GM19240 (cell line): ENCODE data around the gene DRAM2.
"Not testable (repeated sequence)": the region's sequence is repeated elsewhere in the genome, so short reads cannot be mapped to it uniquely, and the experiment has no call there.

Experiments used
- DNase-seq: peaks from one replicate; pipeline ENCODE4 v3.0.0; 2011; ENCODE audit warnings: low spot score; ENCODE audit not compliant: insufficient read length

DRAM2 gene

DNA sequence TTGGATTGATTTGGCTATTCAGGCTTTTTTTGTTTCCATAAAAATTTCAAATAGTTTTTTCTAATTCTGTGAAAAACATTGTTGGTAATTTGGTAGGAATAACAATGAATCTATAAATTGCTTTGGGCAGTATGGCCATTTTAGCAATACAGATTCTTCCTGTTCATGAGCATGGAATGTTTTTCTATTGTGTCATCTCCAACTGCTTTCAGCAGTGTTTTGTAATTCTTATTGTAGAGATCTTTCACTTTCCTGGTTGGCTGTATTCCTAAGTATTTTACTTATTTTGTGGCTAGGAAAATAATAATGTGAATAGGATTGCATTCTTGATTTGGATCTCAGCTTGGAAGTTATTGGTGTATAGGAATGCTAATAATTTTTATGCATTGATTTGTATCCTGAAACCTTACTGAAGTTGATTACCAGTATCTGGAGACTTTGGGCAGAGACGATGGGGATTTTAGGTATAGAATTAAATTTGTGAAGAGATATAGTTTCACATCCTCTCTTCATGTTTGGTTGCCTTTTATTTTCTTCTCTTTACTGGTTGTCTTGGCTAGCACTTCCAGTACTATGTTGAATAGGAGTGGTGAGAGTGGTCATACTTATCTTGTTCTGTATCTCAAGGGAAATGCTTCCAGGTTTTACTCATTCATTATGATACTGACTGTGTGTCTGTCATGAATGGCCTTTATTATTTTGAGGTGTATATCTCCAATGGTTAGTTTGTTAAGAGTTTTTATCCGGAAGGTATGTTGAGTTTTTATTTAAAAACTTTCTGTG lies 57.3 kb downstream of the DRAM2 start:
- DNase-seq = no peak

DNA sequence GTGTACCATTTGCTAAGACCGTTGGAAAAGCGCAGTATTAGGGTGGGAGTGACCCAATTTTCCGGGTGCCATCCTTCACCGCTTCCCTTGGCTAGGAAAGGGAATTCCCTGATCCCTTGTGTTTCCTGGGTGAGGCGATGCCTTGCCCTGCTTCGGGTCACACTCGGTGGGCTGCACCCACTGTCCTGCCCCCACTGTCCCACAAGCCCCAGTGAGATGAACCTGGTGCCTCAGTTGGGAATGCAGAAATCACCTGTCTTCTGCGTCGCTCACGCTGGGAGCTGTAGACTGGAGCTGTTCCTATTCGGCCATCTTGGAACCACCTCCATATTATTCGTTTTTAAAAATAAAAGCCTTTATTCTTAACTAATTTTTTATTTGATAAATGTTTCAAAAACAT lies 60.6 kb downstream of the DRAM2 start:
- DNase-seq = not testable (repeated sequence)

- not testable (repeated sequence) for DNase-seq
These were observed 62.6 kb downstream of the DRAM2 start for GRCh38 chr1:111077312-111077711.
